Subcutaneous abdominal adipose tissue (tissue), 5 donors: ENCODE data around the gene HNF1B.
"Not testable (repeated sequence)": the region's sequence is repeated elsewhere in the genome, so short reads cannot be mapped to it uniquely, and the experiment has no call there.

ENCODE experiments used
- H3K27ac ChIP-seq: one replicate; pipeline ENCODE4 v1.7.0; 2013; ENCODE audit warnings: low read depth, mild to moderate bottlenecking, inconsistent platforms, low read length, moderate library complexity
- H3K27me3 ChIP-seq, 5 donors: one replicate each; pipeline ENCODE4 v1.7.0; 2013; ENCODE audit warnings: low read length in 5 of 5, inconsistent platforms in 1 of 5; ENCODE audit not compliant: control insufficient read depth in 5 of 5, insufficient read depth in 4 of 5
- H3K36me3 ChIP-seq, 5 donors: one replicate each; pipeline ENCODE4 v1.7.0; 2013; ENCODE audit warnings: low read length in 5 of 5; ENCODE audit not compliant: control insufficient read depth in 5 of 5, insufficient read depth in 5 of 5
- H3K4me1 ChIP-seq, 5 donors: one replicate each; pipeline ENCODE4 v1.7.0; 2013; ENCODE audit warnings: low read length in 5 of 5, mild to moderate bottlenecking in 3 of 5, moderate library complexity in 1 of 5; ENCODE audit not compliant: control insufficient read depth in 5 of 5, insufficient read depth in 5 of 5
- H3K4me3 ChIP-seq, 5 donors: one replicate each; pipeline ENCODE4 v1.7.0; 2013; ENCODE audit warnings: low read length in 5 of 5, low read depth in 1 of 5
- H3K9ac ChIP-seq, 5 donors: one replicate each; pipeline ENCODE4 v1.7.0; 2013; ENCODE audit warnings: low read length in 5 of 5, mild to moderate bottlenecking in 4 of 5, moderate library complexity in 3 of 5
- H3K9me3 ChIP-seq, 5 donors: one replicate each; pipeline ENCODE4 v1.7.0; 2013; ENCODE audit warnings: low read length in 5 of 5; ENCODE audit not compliant: control insufficient read depth in 5 of 5
- donor health status: healthy.
- donor health status: healthy.
- donor health status: healthy.
- donor health status: healthy.
- donor health status: healthy.

Gene HNF1B

GRCh38 chr17:37782460-37782859 lies 37.6 kb upstream of the HNF1B start:
- H3K36me3 ChIP-seq, H3K27me3 ChIP-seq, H3K27ac ChIP-seq, H3K9ac ChIP-seq, H3K4me3 ChIP-seq, H3K9me3 ChIP-seq, H3K4me1 ChIP-seq: not testable (repeated sequence)

DNA sequence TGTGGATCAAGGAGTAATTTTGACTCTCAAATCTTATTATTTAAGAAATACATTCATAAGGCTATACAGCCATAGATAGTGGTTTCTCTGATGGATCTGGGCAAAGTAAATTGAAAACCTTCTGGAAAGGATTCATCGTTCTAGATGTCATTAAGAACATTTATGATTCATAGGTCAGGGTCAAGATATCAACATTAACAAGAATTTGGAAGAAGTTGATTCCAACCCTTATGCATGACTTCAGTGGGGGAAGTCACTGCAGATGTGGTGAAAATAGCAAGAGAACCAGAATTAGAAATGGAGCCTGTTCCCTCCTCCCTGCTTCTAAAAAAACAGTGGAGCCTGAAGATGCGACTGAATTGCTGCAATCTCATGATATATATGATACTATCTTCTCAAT lies 36.6 kb upstream of the HNF1B start:
- no peaks in the 10 kb centered on the region for H3K9me3 ChIP-seq
- no peaks in the 10 kb centered on the region for H3K27me3 ChIP-seq

GRCh38 chr17:37779554-37779953 lies 34.7 kb upstream of the HNF1B start:
- no peak overlapping the region for H3K9ac ChIP-seq
- no peaks in the 10 kb centered on the region for H3K9me3 ChIP-seq
- no peak overlapping the region for H3K27ac ChIP-seq
- H3K4me1 ChIP-seq = no peaks in the 10 kb centered on the region
- no peak overlapping the region for H3K4me3 ChIP-seq
- no peaks in the 10 kb centered on the region for H3K36me3 ChIP-seq
- no peaks in the 10 kb centered on the region for H3K27me3 ChIP-seq

More for the DNA sequence above, 36.6 kb upstream of the HNF1B start:
- no peaks in the 10 kb centered on the region for H3K36me3 ChIP-seq
- H3K9ac ChIP-seq = no peak overlapping the region
- H3K4me3 ChIP-seq = no peak overlapping the region
- no peaks in the 10 kb centered on the region for H3K4me1 ChIP-seq
- H3K27ac ChIP-seq = no peak overlapping the region

DNA sequence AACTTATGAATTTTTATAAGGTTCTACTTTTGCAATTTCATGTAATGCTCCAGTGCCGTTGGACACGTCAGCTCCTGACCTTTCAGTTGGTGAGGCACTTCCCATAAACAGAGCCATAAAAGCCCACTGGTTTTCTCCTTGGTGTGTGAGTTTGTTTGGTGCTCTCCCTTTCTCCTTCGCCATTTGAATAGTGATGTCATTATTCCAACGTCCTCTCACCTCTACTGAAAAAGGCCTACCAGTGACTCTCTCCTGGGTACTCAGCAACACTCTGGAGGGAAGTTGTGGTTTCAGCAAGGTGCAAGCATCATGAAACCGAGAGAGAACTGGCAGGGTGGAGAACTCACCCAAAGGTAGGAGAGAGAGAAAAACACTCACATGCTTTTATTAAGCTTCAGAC lies 29.6 kb upstream of the HNF1B start:
- no peak overlapping the region for H3K9ac ChIP-seq

DNA sequence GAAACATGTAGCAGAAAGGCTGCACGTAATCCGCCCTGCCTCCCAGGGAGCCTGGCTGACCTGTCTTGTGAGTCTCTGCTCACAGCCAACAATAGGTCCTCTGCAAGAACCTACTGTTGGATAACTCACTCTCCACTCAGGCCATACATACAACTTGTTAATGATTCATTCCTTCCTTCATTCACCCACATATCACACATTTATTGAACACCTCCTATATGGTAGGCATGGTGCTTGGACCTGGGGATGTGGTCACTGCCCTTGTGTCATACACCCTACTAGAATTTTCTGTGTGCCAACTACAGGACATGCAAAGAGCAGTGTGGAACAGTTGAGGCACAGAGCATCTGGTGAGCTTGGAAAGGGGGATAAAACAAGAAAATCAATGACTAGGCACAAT lies 28.1 kb upstream of the HNF1B start:
- H3K9ac ChIP-seq = no peak overlapping the region
- no peak overlapping the region for H3K27ac ChIP-seq
- no peak overlapping the region for H3K4me3 ChIP-seq
- peaks cover 0 to 6% (median 3%) of the 10 kb centered on the region in 5 donors for H3K9me3 ChIP-seq
- H3K36me3 ChIP-seq = no peaks in the 10 kb centered on the region
- H3K4me1 ChIP-seq = peaks cover 0 to 10% (median 3%) of the 10 kb centered on the region in 5 donors
- peaks cover 0 to 7% (median 0%) of the 10 kb centered on the region in 5 donors for H3K27me3 ChIP-seq

More for the DNA sequence above, 29.6 kb upstream of the HNF1B start:
- peaks cover 0 to 7% (median 0%) of the 10 kb centered on the region in 5 donors for H3K27me3 ChIP-seq
- H3K9me3 ChIP-seq = no peaks in the 10 kb centered on the region
- H3K4me1 ChIP-seq = peaks cover 0 to 10% (median 3%) of the 10 kb centered on the region in 5 donors
- H3K36me3 ChIP-seq = no peaks in the 10 kb centered on the region
- H3K27ac ChIP-seq = no peak overlapping the region
- no peak overlapping the region for H3K4me3 ChIP-seq

- Histone ChIP-seq H3K27me3 (peaks cover 3 to 7% (median 4%) of the 10 kb centered on the region in 5 donors), H3K9ac (no peak overlapping the region), H3K9me3 (peaks cover 0 to 6% (median 3%) of the 10 kb centered on the region in 5 donors), H3K27ac (no peak overlapping the region), H3K36me3 (no peaks in the 10 kb centered on the region), H3K4me3 (no peak overlapping the region), H3K4me1 (peaks cover 0 to 10% (median 3%) of the 10 kb centered on the region in 5 donors)
Measured at GRCh38 chr17:37770631-37771518, 26.0 kb upstream of the HNF1B start.

GRCh38 chr17:37769050-37769449 lies 24.2 kb upstream of the HNF1B start:
- no peak overlapping the region for H3K27ac ChIP-seq
- H3K4me1 ChIP-seq = peaks cover 0 to 7% (median under 1%) of the 10 kb centered on the region in 5 donors
- no peak overlapping the region for H3K4me3 ChIP-seq
- H3K9ac ChIP-seq = no peak overlapping the region
- peaks cover 3 to 9% (median 4%) of the 10 kb centered on the region in 5 donors for H3K27me3 ChIP-seq
- no peaks in the 10 kb centered on the region for H3K36me3 ChIP-seq
- peaks cover 0 to 6% (median 3%) of the 10 kb centered on the region in 5 donors for H3K9me3 ChIP-seq

- H3K27me3 ChIP-seq = peaks cover 3 to 9% (median 4%) of the 10 kb centered on the region in 5 donors
Measured at GRCh38 chr17:37768438-37768837, 23.6 kb upstream of the HNF1B start.

GRCh38 chr17:37766971-37767370 lies 22.1 kb upstream of the HNF1B start:
- Histone ChIP-seq H3K9me3 (peaks cover 0 to 6% (median 3%) of the 10 kb centered on the region in 5 donors), H3K36me3 (no peaks in the 10 kb centered on the region), H3K4me1 (no peaks in the 10 kb centered on the region), H3K27ac (no peak overlapping the region), H3K9ac (no peak overlapping the region), H3K4me3 (no peak overlapping the region), H3K27me3 (peaks cover 4 to 13% (median 9%) of the 10 kb centered on the region in 5 donors)

More at GRCh38 chr17:37768438-37768837, 23.6 kb upstream of the HNF1B start:
- peaks cover 0 to 6% (median 3%) of the 10 kb centered on the region in 5 donors for H3K9me3 ChIP-seq
- peaks cover 0 to under 1% (median 0%) of the 10 kb centered on the region in 5 donors for H3K4me1 ChIP-seq
- no peak overlapping the region for H3K9ac ChIP-seq
- no peaks in the 10 kb centered on the region for H3K36me3 ChIP-seq
- no peak overlapping the region for H3K27ac ChIP-seq
- no peak overlapping the region for H3K4me3 ChIP-seq

DNA sequence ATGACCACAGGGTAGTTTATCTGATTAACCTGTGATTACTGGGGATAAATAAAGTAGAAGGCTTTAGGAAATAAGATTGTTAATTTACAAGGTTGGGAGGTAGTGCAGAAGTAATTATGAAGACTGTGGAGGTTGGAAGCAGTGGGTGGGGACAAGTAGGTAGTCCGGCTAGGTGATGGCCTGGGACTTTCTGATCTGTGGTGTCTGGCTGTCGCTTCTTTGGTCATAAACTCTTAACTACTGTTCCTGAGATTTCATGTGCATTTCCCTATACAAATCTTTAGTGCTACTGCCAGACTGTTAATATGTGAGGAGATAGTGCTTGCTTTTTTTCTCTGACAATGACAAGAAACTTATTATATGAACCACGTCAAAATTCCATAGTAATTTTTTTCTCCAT lies 19.5 kb upstream of the HNF1B start:
- Histone ChIP-seq H3K36me3 (no peaks in the 10 kb centered on the region), H3K27ac (no peak overlapping the region), H3K9ac (no peak overlapping the region), H3K27me3 (peaks cover 0 to 12% (median 7%) of the 10 kb centered on the region in 5 donors), H3K9me3 (peaks cover 0 to 6% (median 3%) of the 10 kb centered on the region in 5 donors), H3K4me1 (no peaks in the 10 kb centered on the region), H3K4me3 (no peak overlapping the region)
